GM18951 (cell line): ENCODE results near the gene TMEM108.

Source experiments
- POLR2A ChIP-seq: IDR thresholded peaks from 4 replicates; pipeline ENCODE4 v1.6.1; 2011; ENCODE audit warnings: mild to moderate bottlenecking; ENCODE audit not compliant: insufficient read length, insufficient read depth; ENCODE audit errors: extremely low read depth
- in situ Hi-C: fragments of 300-500 bp; cut with MboI; formaldehyde crosslinking; loops from one replicate; pipeline ENCODE4 v1.12.0; 2022; ENCODE audit warnings: low sequenced_read_pairs, mixed read lengths, inconsistent platforms; ENCODE audit not compliant: unreplicated experiment

The TMEM108 gene

GRCh38 chr3:133038731-133039375, 662 bp downstream of the TMEM108 start:
- in situ Hi-C loops, result no loop called here
- no peak for TF ChIP-seq POLR2A

GRCh38 chr3:133040696-133041523, 2.7 kb downstream of the TMEM108 start:
- in situ Hi-C loops, result loop anchor here (10.0 kb wide), 1 partner anchor 344 kb away; no protein-coding TSS in a partner anchor

GRCh38 chr3:133041524-133041829, 3.3 kb downstream of the TMEM108 start:
- in situ Hi-C loops, result loop anchor here (10.0 kb wide), 1 partner anchor 343 kb away; no protein-coding TSS in a partner anchor
- TF ChIP-seq POLR2A, result no peak

More at GRCh38 chr3:133040696-133041523, 2.7 kb downstream of the TMEM108 start:
- no peak for TF ChIP-seq POLR2A

GRCh38 chr3:133042778-133043177, 4.6 kb downstream of the TMEM108 start:
- in situ Hi-C loops, result loop anchor here (10.0 kb wide), 1 partner anchor 342 kb away; no protein-coding TSS in a partner anchor
- no peak for TF ChIP-seq POLR2A

GRCh38 chr3:133047980-133048379, 9.8 kb downstream of the TMEM108 start:
- no peak for TF ChIP-seq POLR2A
- in situ Hi-C loops, result loop anchor here (10.0 kb wide), 1 partner anchor 337 kb away; no protein-coding TSS in a partner anchor

GRCh38 chr3:133049491-133049890, 11.3 kb downstream of the TMEM108 start:
- TF ChIP-seq POLR2A, result no peak
- in situ Hi-C loops, result loop anchor here (10.0 kb wide), 1 partner anchor 335 kb away; no protein-coding TSS in a partner anchor

GRCh38 chr3:133050891-133051290, 12.7 kb downstream of the TMEM108 start:
- in situ Hi-C loops, result no loop called here
- no peak for TF ChIP-seq POLR2A

GRCh38 chr3:133053532-133053931, 15.3 kb downstream of the TMEM108 start:
- TF ChIP-seq POLR2A, result no peak
- in situ Hi-C loops, result no loop called here

- in situ Hi-C loops, result no loop called here
These were observed 16.4 kb downstream of the TMEM108 start for GRCh38 chr3:133054586-133054985.

GRCh38 chr3:133055339-133055738, 17.1 kb downstream of the TMEM108 start:
- in situ Hi-C loops, result no loop called here
- no peak for TF ChIP-seq POLR2A

More at GRCh38 chr3:133054586-133054985, 16.4 kb downstream of the TMEM108 start:
- no peak for TF ChIP-seq POLR2A

GRCh38 chr3:133058243-133058642, 20.1 kb downstream of the TMEM108 start:
- no peak for TF ChIP-seq POLR2A
- in situ Hi-C loops, result no loop called here

GRCh38 chr3:133058831-133059230, 20.6 kb downstream of the TMEM108 start:
- no peak for TF ChIP-seq POLR2A
- in situ Hi-C loops, result no loop called here

GRCh38 chr3:133065193-133065961, 27.2 kb downstream of the TMEM108 start:
- no peak for TF ChIP-seq POLR2A
- in situ Hi-C loops, result no loop called here
